NCI-H2107 (cell line): ENCODE measurements around the gene PHKA2.

Experiments used
- DNase-seq: peaks from one replicate; lab custom pipeline; 2025; lab: John Stamatoyannopoulos, UW

The PHKA2 gene

GRCh38 chrX:18971506-18971905 lies 12.4 kb downstream of the PHKA2 start:
- DNase-seq = no peak

GRCh38 chrX:18970465-18970864 lies 13.4 kb downstream of the PHKA2 start:
- DNase-seq = no peak

GRCh38 chrX:18966624-18967023 lies 17.3 kb downstream of the PHKA2 start:
- no peak for DNase-seq

GRCh38 chrX:18964901-18965300 lies 19.0 kb downstream of the PHKA2 start:
- DNase-seq = no peak

GRCh38 chrX:18964026-18964425 lies 19.9 kb downstream of the PHKA2 start:
- DNase-seq = no peak

GRCh38 chrX:18962329-18962728 lies 21.6 kb downstream of the PHKA2 start:
- no peak for DNase-seq

- no peak for DNase-seq
Measured at GRCh38 chrX:18961686-18962085, 22.2 kb downstream of the PHKA2 start.

- no peak for DNase-seq
Measured at GRCh38 chrX:18956303-18957032, 27.4 kb downstream of the PHKA2 start.

- no peak for DNase-seq
Measured at GRCh38 chrX:18955676-18956075, 28.2 kb downstream of the PHKA2 start.

GRCh38 chrX:18951032-18951431 lies 32.9 kb downstream of the PHKA2 start:
- DNase-seq = no peak

GRCh38 chrX:18949944-18950301 lies 34.0 kb downstream of the PHKA2 start:
- DNase-seq = no peak

- DNase-seq = no peak
Measured at GRCh38 chrX:18949291-18949943, 34.5 kb downstream of the PHKA2 start.

- no peak for DNase-seq
Measured at GRCh38 chrX:18946611-18947010, 37.3 kb downstream of the PHKA2 start.

GRCh38 chrX:18946157-18946556 lies 37.8 kb downstream of the PHKA2 start:
- DNase-seq = no peak

- DNase-seq = no peak
Measured at GRCh38 chrX:18945483-18945882, 38.4 kb downstream of the PHKA2 start.

GRCh38 chrX:18944482-18944881 lies 39.4 kb downstream of the PHKA2 start:
- DNase-seq = no peak

GRCh38 chrX:18941896-18942295 lies 42.0 kb downstream of the PHKA2 start:
- DNase-seq = no peak

- no peak for DNase-seq
Measured at GRCh38 chrX:18938710-18939109, 45.2 kb downstream of the PHKA2 start.

- no peak for DNase-seq
Measured at GRCh38 chrX:18937173-18937572, 46.7 kb downstream of the PHKA2 start.

GRCh38 chrX:18935893-18936292 lies 48.0 kb downstream of the PHKA2 start:
- DNase-seq = no peak

GRCh38 chrX:18934708-18935107 lies 49.2 kb downstream of the PHKA2 start:
- no peak for DNase-seq

GRCh38 chrX:18933617-18934016 lies 50.3 kb downstream of the PHKA2 start:
- no peak for DNase-seq

- DNase-seq = no peak
Measured at GRCh38 chrX:18931972-18932371, 51.9 kb downstream of the PHKA2 start.

- DNase-seq = no peak
Measured at GRCh38 chrX:18929775-18930174, 54.1 kb downstream of the PHKA2 start.
